HFF-Myc (cell line): ENCODE data around the gene COL4A4.
"Not testable (repeated sequence)": the region's sequence is repeated elsewhere in the genome, so short reads cannot be mapped to it uniquely, and the experiment has no call there.

Source experiments
- DNase-seq: peaks from one replicate; pipeline ENCODE4 v3.0.0-alpha.2; 2011; ENCODE audit warnings: low read depth; ENCODE audit errors: extremely low read depth
- H3K4me3 ChIP-seq: replicated peaks from 2 replicates; pipeline ENCODE4 v1.5.1; 2011; ENCODE audit warnings: low read depth, mild to moderate bottlenecking, control low read depth, low read length
- CTCF ChIP-seq: IDR thresholded peaks from 2 replicates; pipeline ENCODE4 v1.5.1; 2012; ENCODE audit warnings: mild to moderate bottlenecking, low read depth, low read length, control low read depth; ENCODE audit errors: missing control alignments

COL4A4 gene

GRCh38 chr2:227183657-227184367, 19.8 kb upstream of the COL4A4 start:
- no peak overlapping the region for H3K4me3 ChIP-seq
- DNase-seq = no peak
- no peak for TF ChIP-seq CTCF

- DNase-seq = no peak
- TF ChIP-seq CTCF = no peak
- no peak overlapping the region for H3K4me3 ChIP-seq
These were observed 18.8 kb upstream of the COL4A4 start for GRCh38 chr2:227182765-227183164.

- DNase-seq = no peak
- TF ChIP-seq CTCF = no peak
- H3K4me3 ChIP-seq = no peak overlapping the region
These were observed 16.8 kb upstream of the COL4A4 start for GRCh38 chr2:227180770-227181169.

GRCh38 chr2:227179988-227180685, 16.1 kb upstream of the COL4A4 start:
- DNase-seq = no peak
- H3K4me3 ChIP-seq = no peak overlapping the region
- no peak for TF ChIP-seq CTCF

GRCh38 chr2:227177592-227178336, 13.8 kb upstream of the COL4A4 start:
- no peak for TF ChIP-seq CTCF
- DNase-seq = no peak
- H3K4me3 ChIP-seq = no peak overlapping the region

GRCh38 chr2:227171779-227172178, 7.8 kb upstream of the COL4A4 start:
- DNase-seq, H3K4me3 ChIP-seq: not testable (repeated sequence)

GRCh38 chr2:227164763-227165291, 822 bp upstream of the COL4A4 start:
- TF ChIP-seq CTCF = no peak
- DNase-seq = no peak
- H3K4me3 ChIP-seq = peak overlapping the region; percentile 47
